Natural killer cell (primary cell): ENCODE data around the gene EYS. TPM values are rescaled to one million over a fixed set of nuclear protein-coding genes. Genes with fewer than 3 reads are reported as not detected.

Experiments used
- ATAC-seq, 3 donors: fragments of 150-1000 bp in 2 of 3; fragments of 200-7000 bp in 1 of 3; cut with Tn5 transposase; 1 replicate in 1 of 3; 2 replicates in 2 of 3; pipeline ENCODE4 v1.10.0; 2021; ENCODE audit warnings: mild to moderate bottlenecking in 2 of 3, moderate library complexity in 2 of 3
- DNase-seq, 2 donors: peaks; one replicate each; pipeline versions ENCODE4 v3.0.0 to v3.0.0-alpha.2; 2013 to 2021; ENCODE audit warnings: mixed read lengths in 1 of 2
- H3K27ac ChIP-seq: one replicate; pipeline ENCODE4 v1.5.1; 2013; ENCODE audit warnings: mild to moderate bottlenecking, low read length
- H3K27me3 ChIP-seq: one replicate; pipeline ENCODE4 v1.6.1; 2013; ENCODE audit warnings: low read length; ENCODE audit not compliant: control insufficient read depth, insufficient read depth
- H3K36me3 ChIP-seq: one replicate; pipeline ENCODE4 v1.6.1; 2013; ENCODE audit warnings: low read length; ENCODE audit not compliant: control insufficient read depth, insufficient read depth
- H3K4me1 ChIP-seq: one replicate; pipeline ENCODE4 v1.6.1; 2013; ENCODE audit warnings: low read length; ENCODE audit not compliant: control insufficient read depth, insufficient read depth
- H3K4me3 ChIP-seq: one replicate; pipeline ENCODE4 v1.5.1; 2013; ENCODE audit warnings: low read length
- H3K9me3 ChIP-seq: one replicate; pipeline ENCODE4 v1.6.1; 2013; ENCODE audit warnings: low read length; ENCODE audit not compliant: control insufficient read depth, insufficient read depth
- H3K27ac Mint-ChIP-seq, 2 donors: one replicate each; pipeline ENCODE4 v1.8.0; 2022; ENCODE audit warnings: mild to moderate bottlenecking in 2 of 2, mixed read lengths in 2 of 2, moderate library complexity in 1 of 2
- H3K27me3 Mint-ChIP-seq, 2 donors: one replicate each; pipeline ENCODE4 v1.8.0; 2022; ENCODE audit warnings: low read depth in 2 of 2, mixed read lengths in 2 of 2
- H3K36me3 Mint-ChIP-seq: one replicate; pipeline ENCODE4 v1.8.0; 2022; ENCODE audit warnings: mixed read lengths
- H3K4me1 Mint-ChIP-seq, 2 donors: one replicate each; pipeline ENCODE4 v1.8.0; 2022; ENCODE audit warnings: mixed read lengths in 2 of 2
- H3K4me3 Mint-ChIP-seq: one replicate; pipeline ENCODE4 v1.8.0; 2022; ENCODE audit warnings: mild to moderate bottlenecking, moderate library complexity, mixed read lengths
- H3K9me3 Mint-ChIP-seq, 2 donors: one replicate each; pipeline ENCODE4 v1.8.0; 2022; ENCODE audit warnings: mixed read lengths in 2 of 2
- CTCF ChIP-seq: fragments of 200-600 bp; IDR thresholded peaks from one replicate; pipeline ENCODE4 v1.8.0; 2022; ENCODE audit warnings: antibody characterized with exemption
- WGBS: methylation state at CpG from one replicate; pipeline ENCODE4 v1.1.7; 2013; ENCODE audit warnings: missing lambda C conversion rate; ENCODE audit not compliant: insufficient coverage; 5-methylcytosine and 5-hydroxymethylcytosine counted together
- intact Hi-C: fragments of 100-400 bp; cut with micrococcal nuclease; formaldehyde crosslinking; loops from one replicate; pipeline ENCODE4 v1.14.2; 2022
- total RNA-seq, 4 donors: library from RNA; stranded (reverse); fragments of 120-200 nt in 1 of 4; gene quantifications; one replicate each; pipeline versions ENCODE4 v1.2.3 to v1.2.4, GENCODE V29; 2013 to 2022

EYS gene
- total RNA-seq, 3 donors from 2014 or later (not counting 1 experiment from before 2014, with no cell fraction given): 0.55 TPM; not detected in 2

GRCh38 chr6:63864671-63865318, 1842.2 kb downstream of the EYS start:
- 76% methylated on average over 3 of the region's 4 CpGs for WGBS
- Mint-ChIP-seq H3K27me3 (no peaks in the 10 kb centered on the region), H3K27ac (no peak overlapping the region), H3K4me1 (no peaks in the 10 kb centered on the region), H3K4me3 (no peak overlapping the region), H3K36me3 (no peaks in the 10 kb centered on the region), H3K9me3 (peaks cover 0 to 4% of the 10 kb centered on the region in 2 donors)
- intact Hi-C loops: no loop called here
- no peak for DNase-seq
- Histone ChIP-seq H3K27ac (no peak overlapping the region), H3K4me1 (no peaks in the 10 kb centered on the region), H3K4me3 (no peak overlapping the region), H3K36me3 (no peaks in the 10 kb centered on the region), H3K27me3 (no peaks in the 10 kb centered on the region), H3K9me3 (no peaks in the 10 kb centered on the region)
- TF ChIP-seq CTCF: no peak
- no peak for ATAC-seq

GRCh38 chr6:63864061-63864460, 1843.0 kb downstream of the EYS start:
- no peak overlapping the region for H3K4me3 ChIP-seq
- no peak overlapping the region for H3K27ac ChIP-seq
- no peaks in the 10 kb centered on the region for H3K27me3 ChIP-seq
- Mint-ChIP-seq H3K27ac (no peak overlapping the region), H3K9me3 (peaks cover 0 to 4% of the 10 kb centered on the region in 2 donors), H3K36me3 (no peaks in the 10 kb centered on the region), H3K4me1 (no peaks in the 10 kb centered on the region), H3K4me3 (no peak overlapping the region), H3K27me3 (no peaks in the 10 kb centered on the region)
- WGBS: 82% methylated on average over 1 of the region's 1 CpG
- no peak for TF ChIP-seq CTCF
- H3K4me1 ChIP-seq: no peaks in the 10 kb centered on the region
- H3K9me3 ChIP-seq: no peaks in the 10 kb centered on the region
- DNase-seq: no peak
- intact Hi-C loops: no loop called here
- ATAC-seq: no peak
- H3K36me3 ChIP-seq: no peaks in the 10 kb centered on the region

- Histone ChIP-seq H3K36me3 (no peaks in the 10 kb centered on the region), H3K9me3 (no peaks in the 10 kb centered on the region), H3K4me1 (no peaks in the 10 kb centered on the region), H3K27me3 (no peaks in the 10 kb centered on the region), H3K27ac (no peak overlapping the region), H3K4me3 (no peak overlapping the region)
- Mint-ChIP-seq H3K4me1 (no peaks in the 10 kb centered on the region), H3K36me3 (no peaks in the 10 kb centered on the region), H3K9me3 (peaks cover 0 to 4% of the 10 kb centered on the region in 2 donors), H3K27me3 (no peaks in the 10 kb centered on the region), H3K27ac (no peak overlapping the region), H3K4me3 (no peak overlapping the region)
- no peak for ATAC-seq
- DNase-seq: no peak
- intact Hi-C loops: no loop called here
- no peak for TF ChIP-seq CTCF
- WGBS: 81% methylated on average over 2 of the region's 3 CpGs
Measured at GRCh38 chr6:63862486-63863198, 1844.4 kb downstream of the EYS start.
